OCI-LY1 (cell line): ENCODE data around the gene UBA6.

ENCODE experiments used
- H2AFZ ChIP-seq: fragments of 200-600 bp; sonication (generic), shearing (Covaris generic); 2 replicates; pipeline ENCODE4 v1.6.0; 2014; ENCODE audit warnings: antibody characterized with exemption, mild to moderate bottlenecking, low read length
- H3F3A ChIP-seq: fragments of 200-600 bp; sonication (generic), shearing (Covaris generic); 2 replicates; pipeline ENCODE4 v1.6.0; 2014; ENCODE audit warnings: mild to moderate bottlenecking, antibody characterized with exemption, low read length, moderate library complexity; ENCODE audit not compliant: insufficient read depth
- H3K27ac ChIP-seq: fragments of 200-600 bp; sonication (generic); 2 replicates; pipeline ENCODE4 v1.5.1; 2014; ENCODE audit warnings: low read length, mixed run types, mild to moderate bottlenecking, low read depth; ENCODE audit not compliant: poor library complexity, severe bottlenecking
- H3K27me3 ChIP-seq: fragments of 200-600 bp; sonication (generic); 2 replicates; pipeline ENCODE4 v1.6.0; 2014; ENCODE audit warnings: antibody characterized with exemption, mild to moderate bottlenecking, low read length, moderate library complexity; ENCODE audit not compliant: insufficient read depth
- H3K36me3 ChIP-seq: fragments of 200-600 bp; sonication (generic); 2 replicates; pipeline ENCODE4 v1.6.1; 2014; ENCODE audit warnings: mild to moderate bottlenecking, antibody characterized with exemption, low read length, moderate library complexity, mixed read lengths; ENCODE audit not compliant: insufficient read depth
- H3K4me1 ChIP-seq: fragments of 200-600 bp; sonication (generic); 2 replicates; pipeline ENCODE4 v1.5.1; 2014; ENCODE audit warnings: mild to moderate bottlenecking, low read length, moderate library complexity; ENCODE audit not compliant: insufficient read depth, severe bottlenecking
- H3K4me2 ChIP-seq: fragments of 200-600 bp; sonication (generic), shearing (Covaris generic); 2 replicates; pipeline ENCODE4 v1.6.1; 2014; ENCODE audit warnings: low read length
- H3K4me3 ChIP-seq: fragments of 200-600 bp; sonication (generic); 2 replicates; pipeline ENCODE4 v1.5.1; 2014; ENCODE audit warnings: low read length, low read depth, mild to moderate bottlenecking, mixed read lengths; ENCODE audit not compliant: poor library complexity, severe bottlenecking
- H3K79me2 ChIP-seq: fragments of 200-600 bp; shearing (Covaris generic); 2 replicates; pipeline ENCODE4 v1.6.1; 2016; ENCODE audit warnings: mixed run types, low read length, mixed read lengths; ENCODE audit not compliant: insufficient read depth
- H3K9ac ChIP-seq: fragments of 200-600 bp; sonication (generic), shearing (Covaris generic); 2 replicates; pipeline ENCODE4 v1.6.1; 2014; ENCODE audit warnings: mild to moderate bottlenecking, low read length, mixed read lengths
- H3K9me2 ChIP-seq: fragments of 200-600 bp; sonication (generic), shearing (Covaris generic); 2 replicates; pipeline ENCODE4 v1.6.1; 2014; ENCODE audit warnings: low read depth, mild to moderate bottlenecking, low read length, mixed read lengths
- H3K9me3 ChIP-seq: fragments of 200-600 bp; shearing (Covaris generic); 2 replicates; pipeline ENCODE4 v1.6.1; 2014; ENCODE audit warnings: low read length, mixed read lengths
- H4K20me1 ChIP-seq: fragments of 200-600 bp; sonication (generic), shearing (Covaris generic); 2 replicates; pipeline ENCODE4 v1.6.0; 2016; ENCODE audit warnings: mild to moderate bottlenecking, low read length; ENCODE audit not compliant: insufficient read depth
- CTCF ChIP-seq: fragments of 200-600 bp; sonication (generic), shearing (Covaris generic); IDR thresholded peaks from 2 replicates; pipeline ENCODE4 v1.5.1; 2017; ENCODE audit warnings: mild to moderate bottlenecking, antibody characterized with exemption, low read length, moderate library complexity, mixed read lengths
- EZH2 ChIP-seq: fragments of 200-600 bp; sonication (generic), shearing (Covaris generic); IDR thresholded peaks from 2 replicates; pipeline ENCODE4 v1.8.0; 2017; ENCODE audit warnings: borderline replicate concordance, mixed run types, mild to moderate bottlenecking, antibody characterized with exemption, low read length, moderate library complexity, mixed read lengths

UBA6 gene

GRCh38 chr4:67615119-67615518, 85.8 kb downstream of the UBA6 start:
- Histone ChIP-seq H3K4me1 (no peaks in the 10 kb centered on the region), H3K4me2 (no peak overlapping the region), H3K27me3 (no peaks in the 10 kb centered on the region), H4K20me1 (no peaks in the 10 kb centered on the region), H3K79me2 (no peaks in the 10 kb centered on the region), H2AFZ (no peak overlapping the region), H3K9me2 (no peaks in the 10 kb centered on the region), H3K36me3 (peaks cover 44% of the 10 kb centered on the region), H3K9me3 (peaks cover 7% of the 10 kb centered on the region; the same call in 1 of the 2 replicates), H3K4me3 (no peak overlapping the region), H3K27ac (no peak overlapping the region), H3K9ac (no peak overlapping the region), H3F3A (0 out of 2 replicates have a peak, but pooled peaks cover 4% of the 10 kb centered on the region)
- TF ChIP-seq EZH2: no peak
- no peak for TF ChIP-seq CTCF

- Histone ChIP-seq H3K9ac (no peak overlapping the region), H3K4me2 (no peak overlapping the region), H3K9me3 (peaks cover 7% of the 10 kb centered on the region; the same call in 1 of the 2 replicates), H3K4me3 (no peak overlapping the region), H3K79me2 (no peaks in the 10 kb centered on the region), H2AFZ (no peak overlapping the region), H3K27me3 (no peaks in the 10 kb centered on the region), H4K20me1 (no peaks in the 10 kb centered on the region), H3K36me3 (peaks cover 44% of the 10 kb centered on the region), H3K9me2 (no peaks in the 10 kb centered on the region), H3K27ac (no peak overlapping the region), H3K4me1 (no peaks in the 10 kb centered on the region), H3F3A (0 out of 2 replicates have a peak, but pooled peaks cover 4% of the 10 kb centered on the region)
- TF ChIP-seq CTCF: no peak
- no peak for TF ChIP-seq EZH2
These were observed 86.8 kb downstream of the UBA6 start for GRCh38 chr4:67614186-67614585.

GRCh38 chr4:67608027-67608426, 92.9 kb downstream of the UBA6 start:
- 0 out of 2 replicates have a peak, but pooled peaks cover 1% of the 10 kb centered on the region for H3F3A ChIP-seq
- peaks cover 71% of the 10 kb centered on the region for H3K36me3 ChIP-seq
- peaks cover 2% of the 10 kb centered on the region; the same call in 1 of the 2 replicates for H3K9me3 ChIP-seq
- H3K9me2 ChIP-seq: no peaks in the 10 kb centered on the region
- H3K79me2 ChIP-seq: no peaks in the 10 kb centered on the region
- no peak for TF ChIP-seq EZH2
- H3K4me2 ChIP-seq: no peak overlapping the region
- H2AFZ ChIP-seq: no peak overlapping the region
- H3K9ac ChIP-seq: no peak overlapping the region
- no peak overlapping the region for H3K27ac ChIP-seq
- H3K4me3 ChIP-seq: no peak overlapping the region
- H4K20me1 ChIP-seq: no peaks in the 10 kb centered on the region
- H3K4me1 ChIP-seq: no peaks in the 10 kb centered on the region
- no peaks in the 10 kb centered on the region for H3K27me3 ChIP-seq

GRCh38 chr4:67604749-67605148, 96.2 kb downstream of the UBA6 start:
- Histone ChIP-seq H3K4me2 (no peak overlapping the region), H3K36me3 (peaks cover 95% of the 10 kb centered on the region), H3K4me3 (no peak overlapping the region), H3K4me1 (no peaks in the 10 kb centered on the region), H3K79me2 (no peaks in the 10 kb centered on the region), H4K20me1 (no peaks in the 10 kb centered on the region), H3K9me3 (no peaks in the 10 kb centered on the region), H3K9ac (no peak overlapping the region), H2AFZ (no peak overlapping the region), H3K9me2 (no peaks in the 10 kb centered on the region), H3F3A (no peaks in the 10 kb centered on the region), H3K27ac (no peak overlapping the region), H3K27me3 (no peaks in the 10 kb centered on the region)
- TF ChIP-seq EZH2: no peak
- no peak for TF ChIP-seq CTCF
